ENCODE measurements around the gene HOXD11.

GRCh38 chr2:176145085-176145969 is 38.2 kb downstream of the HOXD11 start:
- TF ChIP-seq POLR2A (IDR thresholded peaks at IDR 0.05) (no peak), CTCF (IDR thresholded peaks at IDR 0.05) (no peak)

Data from body of pancreas (tissue), 4 donors.